HEK293 (cell line): ENCODE results near the gene DSCAM.

Source experiments
- BCL11A ChIP-seq: fragments of 450-650 bp; formaldehyde crosslinking; IDR thresholded peaks from 2 replicates; pipeline ENCODE4 v1.5.1; 2016; ENCODE audit warnings: low read depth, missing biosample characterization, missing genetic modification characterization
- CTCF ChIP-seq: fragments of 450-650 bp; formaldehyde crosslinking; IDR thresholded peaks from 2 replicates; pipeline ENCODE4 v1.5.1; 2016; ENCODE audit warnings: missing biosample characterization, missing genetic modification characterization
- TCF7L2 ChIP-seq: IDR thresholded peaks from 2 replicates; pipeline ENCODE4 v1.6.1; 2011; ENCODE audit warnings: low read depth, mild to moderate bottlenecking, inconsistent platforms, low read length, moderate library complexity, borderline replicate concordance
- ZBTB26 ChIP-seq: fragments of 450-650 bp; formaldehyde crosslinking; optimal IDR thresholded peaks from 2 replicates; pipeline ENCODE3; 2016; ENCODE audit warnings: missing biosample characterization, mild to moderate bottlenecking, missing genetic modification characterization
- ZNF274 ChIP-seq, 2 experiments: fragments of 200-500 bp in 1 of 2; fragments of 450-650 bp in 1 of 2; sonication (Bioruptor generic) in 1 of 2; formaldehyde crosslinking in 1 of 2; IDR thresholded peaks; 2 replicates each; pipeline versions ENCODE4 v1.5.1 to v1.6.1; 2014 to 2016; ENCODE audit warnings: borderline replicate concordance in 1 of 2, inconsistent platforms in 1 of 2, low read length in 1 of 2, missing biosample characterization in 1 of 2, missing genetic modification characterization in 1 of 2
- ZNF302 ChIP-seq: fragments of 450-650 bp; formaldehyde crosslinking; IDR thresholded peaks from 2 replicates; pipeline ENCODE4 v1.5.1; 2016; ENCODE audit warnings: missing biosample characterization, missing genetic modification characterization, low read depth
- ZNF549 ChIP-seq: fragments of 450-650 bp; IDR thresholded peaks from 2 replicates; pipeline ENCODE4 v1.5.1; 2018; ENCODE audit warnings: missing biosample characterization, missing genetic modification characterization, mild to moderate bottlenecking, inconsistent platforms, moderate library complexity
- ZNF654 ChIP-seq: fragments of 450-650 bp; formaldehyde crosslinking; IDR thresholded peaks from 2 replicates; pipeline ENCODE4 v1.5.1; 2016; ENCODE audit warnings: low read depth, missing biosample characterization, missing genetic modification characterization

GRCh38 chr21:40165773-40166070 lies 681.2 kb downstream of the DSCAM start:
- no peak for TF ChIP-seq CTCF (tag by site-specific recombination)
- no peak for TF ChIP-seq ZBTB26 (tag by site-specific recombination)
- TF ChIP-seq ZNF274 (IDR thresholded peaks at IDR 0.05; ENCODE audit: low read length), result no peak
- no peak for TF ChIP-seq ZNF274 (tag by site-specific recombination; IDR thresholded peaks at IDR 0.05; ENCODE audit: borderline replicate concordance)
- no peak for TF ChIP-seq ZNF302 (tag by site-specific recombination)
- no peak for TF ChIP-seq TCF7L2
- TF ChIP-seq ZNF549 (tag by site-specific recombination), result no peak
- no peak for TF ChIP-seq BCL11A
- no peak for TF ChIP-seq ZNF654 (tag by site-specific recombination)
